H9 (cell line): Measurements from ENCODE around the gene NLE1. TPM values are rescaled to one million over a fixed set of nuclear protein-coding genes. Genes with fewer than 3 reads are reported as not detected.

ENCODE experiments used
- DNase-seq: peaks from one replicate; pipeline ENCODE4 v3.0.0-alpha.2; 2017
- H2AFZ ChIP-seq: one replicate; pipeline ENCODE4 v1.6.1; 2013; ENCODE audit warnings: mild to moderate bottlenecking, low read length, control low read depth, moderate library complexity
- H2AK5ac ChIP-seq: 2 replicates; pipeline ENCODE4 v1.6.1; 2013; ENCODE audit warnings: low read length, control low read depth, mixed read lengths; ENCODE audit not compliant: insufficient read length
- H2BK120ac ChIP-seq: one replicate; pipeline ENCODE4 v1.6.1; 2013; ENCODE audit warnings: low read depth, mild to moderate bottlenecking, low read length, control low read depth, inconsistent platforms; ENCODE audit not compliant: poor library complexity, severe bottlenecking
- H2BK12ac ChIP-seq: 2 replicates; pipeline ENCODE4 v1.6.1; 2013; ENCODE audit warnings: low read length, control low read depth, mixed read lengths, low read depth; ENCODE audit not compliant: insufficient read length
- H2BK15ac ChIP-seq: 2 replicates; pipeline ENCODE4 v1.6.1; 2013; ENCODE audit warnings: low read depth, low read length, control low read depth
- H2BK20ac ChIP-seq: one replicate; pipeline ENCODE4 v1.6.1; 2013; ENCODE audit warnings: low read depth, mild to moderate bottlenecking, low read length, control low read depth, inconsistent platforms; ENCODE audit not compliant: poor library complexity, severe bottlenecking
- H2BK5ac ChIP-seq: 2 replicates; pipeline ENCODE4 v1.6.1; 2013; ENCODE audit warnings: low read length, control low read depth, mixed read lengths; ENCODE audit not compliant: insufficient read length
- H3K14ac ChIP-seq: 2 replicates; pipeline ENCODE4 v1.6.1; 2013; ENCODE audit warnings: low read length, control low read depth; ENCODE audit not compliant: insufficient read depth
- H3K18ac ChIP-seq: 2 replicates; pipeline ENCODE4 v1.6.1; 2013; ENCODE audit warnings: low read depth, mild to moderate bottlenecking, mixed read lengths, low read length, control low read depth; ENCODE audit not compliant: insufficient read length
- H3K23ac ChIP-seq: 2 replicates; pipeline ENCODE4 v1.6.1; 2013; ENCODE audit warnings: low read length, control low read depth, mixed read lengths, low read depth; ENCODE audit not compliant: insufficient read length
- H3K23me2 ChIP-seq: 2 replicates; pipeline ENCODE4 v1.6.1; 2013; ENCODE audit warnings: low read depth, mild to moderate bottlenecking, mixed read lengths, low read length, control low read depth; ENCODE audit not compliant: insufficient read length, poor library complexity, severe bottlenecking
- H3K27ac ChIP-seq: 2 replicates; pipeline ENCODE4 v1.5.1; 2013; ENCODE audit warnings: low read length, control low read depth, mixed read lengths, low read depth; ENCODE audit not compliant: insufficient read length
- H3K27me3 ChIP-seq: 2 replicates; pipeline ENCODE4 v1.6.1; 2013; ENCODE audit warnings: low read length, control low read depth, inconsistent platforms; ENCODE audit not compliant: insufficient read depth
- H3K4ac ChIP-seq: 2 replicates; pipeline ENCODE4 v1.6.1; 2013; ENCODE audit warnings: low read depth, mild to moderate bottlenecking, control low read depth, inconsistent platforms, low read length, moderate library complexity
- H3K4me1 ChIP-seq: 2 replicates; pipeline ENCODE4 v1.6.1; 2013; ENCODE audit warnings: low read length, control low read depth, inconsistent platforms; ENCODE audit not compliant: insufficient read depth
- H3K4me2 ChIP-seq: 2 replicates; pipeline ENCODE4 v1.6.1; 2013; ENCODE audit warnings: low read length, control low read depth, mixed read lengths; ENCODE audit not compliant: insufficient read length, insufficient read depth
- H3K56ac ChIP-seq: 2 replicates; pipeline ENCODE4 v1.6.1; 2013; ENCODE audit warnings: low read depth, mild to moderate bottlenecking, mixed read lengths, low read length, control low read depth; ENCODE audit not compliant: insufficient read length
- H3K79me1 ChIP-seq: 2 replicates; pipeline ENCODE4 v1.6.1; 2013; ENCODE audit warnings: low read depth, mild to moderate bottlenecking, moderate library complexity, low read length, control low read depth, inconsistent platforms; ENCODE audit not compliant: insufficient read depth, poor library complexity, severe bottlenecking
- H3K79me2 ChIP-seq: 2 replicates; pipeline ENCODE4 v1.6.1; 2013; ENCODE audit warnings: low read length, control low read depth, inconsistent platforms; ENCODE audit not compliant: insufficient read depth
- H3K9ac ChIP-seq: 2 replicates; pipeline ENCODE4 v1.6.1; 2013; ENCODE audit warnings: low read length, control low read depth, mixed read lengths; ENCODE audit not compliant: insufficient read length; ENCODE audit errors: extremely low read depth
- H3K9me3 ChIP-seq: one replicate; pipeline ENCODE4 v1.6.1; 2013; ENCODE audit warnings: low read depth, low read length, inconsistent platforms; ENCODE audit not compliant: control insufficient read depth
- H3T11ph ChIP-seq: one replicate; pipeline ENCODE4 v1.6.1; 2013; ENCODE audit warnings: mild to moderate bottlenecking, low read length, control low read depth, inconsistent platforms
- H4K20me1 ChIP-seq: one replicate; pipeline ENCODE4 v1.6.1; 2013; ENCODE audit not compliant: control insufficient read depth, insufficient read length, insufficient read depth
- H4K5ac ChIP-seq: 2 replicates; pipeline ENCODE4 v1.6.1; 2013; ENCODE audit warnings: low read depth, mild to moderate bottlenecking, mixed read lengths, low read length, control low read depth; ENCODE audit not compliant: insufficient read length
- H4K8ac ChIP-seq: replicated peaks from 2 replicates; pipeline ENCODE4 v1.6.1; 2013; ENCODE audit warnings: low read length, control low read depth, mixed read lengths, low read depth; ENCODE audit not compliant: insufficient read length
- H4K91ac ChIP-seq: 2 replicates; pipeline ENCODE4 v1.6.1; 2013; ENCODE audit warnings: low read depth, mild to moderate bottlenecking, moderate library complexity, mixed read lengths, low read length, control low read depth; ENCODE audit not compliant: insufficient read length
- H3K27ac Mint-ChIP-seq, 3 experiments: 2 replicates in 2 of 3; 3 replicates in 1 of 3; pipeline ENCODE4 v1.8.0; 2020 to 2021; ENCODE audit warnings: mixed read lengths in 3 of 3, mild to moderate bottlenecking in 1 of 3, moderate library complexity in 1 of 3
- H3K27me3 Mint-ChIP-seq: 2 replicates; pipeline ENCODE4 v1.8.0; 2021; ENCODE audit warnings: low read depth, mild to moderate bottlenecking, moderate library complexity, mixed read lengths
- H3K36me3 Mint-ChIP-seq, 3 experiments: 2 replicates in 2 of 3; 3 replicates in 1 of 3; pipeline ENCODE4 v1.8.0; 2020 to 2021; ENCODE audit warnings: low read depth in 3 of 3, mixed read lengths in 3 of 3; ENCODE audit not compliant: insufficient read depth in 1 of 3
- H3K4me1 Mint-ChIP-seq, 2 experiments: 2 replicates each; pipeline ENCODE4 v1.8.0; 2020; ENCODE audit warnings: mixed read lengths in 2 of 2
- H3K4me3 Mint-ChIP-seq, 2 experiments: 2 replicates in 1 of 2; 3 replicates in 1 of 2; pipeline ENCODE4 v1.8.0; 2020 to 2021; ENCODE audit warnings: mild to moderate bottlenecking in 2 of 2, mixed read lengths in 2 of 2, moderate library complexity in 1 of 2
- H3K9me3 Mint-ChIP-seq, 2 experiments: 2 replicates in 1 of 2; 3 replicates in 1 of 2; pipeline ENCODE4 v1.8.0; 2020; ENCODE audit warnings: mild to moderate bottlenecking in 2 of 2, mixed read lengths in 2 of 2, moderate library complexity in 1 of 2
- WGBS: extraction: QIAGEN DNeasy Blood & Tissue Kit; methylation state at CpG from one replicate; pipeline ENCODE4 v1.1.7; 2013; ENCODE audit warnings: missing lambda C conversion rate, low lambda C conversion rate, mixed read lengths; ENCODE audit not compliant: insufficient read length; ENCODE audit errors: extremely low coverage; 5-methylcytosine and 5-hydroxymethylcytosine counted together
- total RNA-seq: library from RNA; stranded (reverse); gene quantifications from 2 replicates; pipeline ENCODE4 v1.2.1, GENCODE V29; 2021
- TF ChIP-seq, protein P1 (sequence below): fragments of 200-600 bp; sonication (generic); conservative IDR thresholded peaks from 3 replicates; pipeline ENCODE4 v1.8.0; 2021; ENCODE audit warnings: antibody characterized with exemption, mild to moderate bottlenecking

NLE1 gene
- total RNA-seq, 1 experiment from 2014 or later: 43.9 TPM

DNA sequence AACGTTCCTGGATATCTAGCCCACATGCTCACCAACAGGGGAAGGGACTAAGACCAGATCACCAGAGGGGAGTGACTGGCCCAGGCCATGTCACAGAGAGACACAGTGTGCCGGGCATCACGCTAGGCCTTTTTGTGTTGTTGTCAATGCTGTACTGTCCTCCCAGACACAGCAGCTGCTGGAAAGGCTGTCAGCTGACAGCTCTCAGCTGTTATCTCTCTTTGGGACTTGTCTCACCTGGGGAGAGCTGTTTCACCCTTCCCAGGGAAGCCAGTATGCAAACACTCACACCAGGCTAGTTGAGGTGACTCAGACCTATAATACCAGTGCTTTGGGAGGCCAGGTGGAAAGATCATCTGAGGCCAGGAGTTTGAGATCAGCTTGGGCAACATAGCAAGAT, 24.9 kb upstream of the NLE1 start:
- TF ChIP-seq, protein P1, sequence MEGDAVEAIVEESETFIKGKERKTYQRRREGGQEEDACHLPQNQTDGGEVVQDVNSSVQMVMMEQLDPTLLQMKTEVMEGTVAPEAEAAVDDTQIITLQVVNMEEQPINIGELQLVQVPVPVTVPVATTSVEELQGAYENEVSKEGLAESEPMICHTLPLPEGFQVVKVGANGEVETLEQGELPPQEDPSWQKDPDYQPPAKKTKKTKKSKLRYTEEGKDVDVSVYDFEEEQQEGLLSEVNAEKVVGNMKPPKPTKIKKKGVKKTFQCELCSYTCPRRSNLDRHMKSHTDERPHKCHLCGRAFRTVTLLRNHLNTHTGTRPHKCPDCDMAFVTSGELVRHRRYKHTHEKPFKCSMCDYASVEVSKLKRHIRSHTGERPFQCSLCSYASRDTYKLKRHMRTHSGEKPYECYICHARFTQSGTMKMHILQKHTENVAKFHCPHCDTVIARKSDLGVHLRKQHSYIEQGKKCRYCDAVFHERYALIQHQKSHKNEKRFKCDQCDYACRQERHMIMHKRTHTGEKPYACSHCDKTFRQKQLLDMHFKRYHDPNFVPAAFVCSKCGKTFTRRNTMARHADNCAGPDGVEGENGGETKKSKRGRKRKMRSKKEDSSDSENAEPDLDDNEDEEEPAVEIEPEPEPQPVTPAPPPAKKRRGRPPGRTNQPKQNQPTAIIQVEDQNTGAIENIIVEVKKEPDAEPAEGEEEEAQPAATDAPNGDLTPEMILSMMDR: no peak
- no peak overlapping the region for H2BK20ac ChIP-seq
- H3K56ac ChIP-seq: no peak overlapping the region
- no peak overlapping the region for H3K18ac ChIP-seq
- H3K27ac ChIP-seq: no peak overlapping the region
- H3K27me3 ChIP-seq: no peaks in the 10 kb centered on the region
- H3K79me1 ChIP-seq: no peaks in the 10 kb centered on the region
- no peak overlapping the region for H4K91ac ChIP-seq
- no peak overlapping the region for H2BK15ac ChIP-seq
- H3K4me2 ChIP-seq: no peak overlapping the region
- H2BK120ac ChIP-seq: no peak overlapping the region
- no peak overlapping the region for H2AFZ ChIP-seq
- peaks cover 3% of the 10 kb centered on the region in 2 experiments; a peak in 2 of 4 replicates for H3K4me1 Mint-ChIP-seq
- no peak overlapping the region for H4K5ac ChIP-seq
- no peak overlapping the region for H2BK5ac ChIP-seq
- no peak overlapping the region for H3K9ac ChIP-seq
- H3K79me2 ChIP-seq: no peaks in the 10 kb centered on the region
- H3K36me3 Mint-ChIP-seq: no peaks in the 10 kb centered on the region
- no peak overlapping the region for H3K23ac ChIP-seq
- no peak overlapping the region for H3K27ac Mint-ChIP-seq
- no peak overlapping the region for H3T11ph ChIP-seq
- H3K23me2 ChIP-seq: no peaks in the 10 kb centered on the region
- no peaks in the 10 kb centered on the region for H4K20me1 ChIP-seq
- no peaks in the 10 kb centered on the region for H3K27me3 Mint-ChIP-seq
- H3K9me3 Mint-ChIP-seq: no peaks in the 10 kb centered on the region
- H4K8ac ChIP-seq: no peak overlapping the region
- no peaks in the 10 kb centered on the region for H3K9me3 ChIP-seq
- no peak overlapping the region for H3K14ac ChIP-seq
- H3K4ac ChIP-seq: no peak overlapping the region
- H2BK12ac ChIP-seq: no peak overlapping the region
- H3K4me3 Mint-ChIP-seq: no peak overlapping the region
- WGBS: no CpG with 5 or more reads among the region's 3 CpGs
- H2AK5ac ChIP-seq: no peak overlapping the region
- no peaks in the 10 kb centered on the region for H3K4me1 ChIP-seq
- no peak for DNase-seq
